Peyer's patch (tissue), 4 donors: ENCODE results near the gene TINCR.

Experiments used
- POLR2A ChIP-seq, 2 donors: fragments of 450-650 bp; IDR thresholded peaks; one replicate each; pipeline ENCODE4 v1.5.1; 2017; ENCODE audit warnings: antibody characterized with exemption in 2 of 2, mild to moderate bottlenecking in 2 of 2, moderate library complexity in 2 of 2
- TF ChIP-seq, protein P1 (sequence below), 6 experiments: fragments of 450-650 bp in 4 of 6; fragments of 200-600 bp in 2 of 6; sonication (generic) in 1 of 6; IDR thresholded peaks; one replicate each; pipeline ENCODE4 v1.5.1; 2017 to 2019; ENCODE audit warnings: antibody characterized with exemption in 6 of 6, mild to moderate bottlenecking in 3 of 6, moderate library complexity in 1 of 6

DNA sequence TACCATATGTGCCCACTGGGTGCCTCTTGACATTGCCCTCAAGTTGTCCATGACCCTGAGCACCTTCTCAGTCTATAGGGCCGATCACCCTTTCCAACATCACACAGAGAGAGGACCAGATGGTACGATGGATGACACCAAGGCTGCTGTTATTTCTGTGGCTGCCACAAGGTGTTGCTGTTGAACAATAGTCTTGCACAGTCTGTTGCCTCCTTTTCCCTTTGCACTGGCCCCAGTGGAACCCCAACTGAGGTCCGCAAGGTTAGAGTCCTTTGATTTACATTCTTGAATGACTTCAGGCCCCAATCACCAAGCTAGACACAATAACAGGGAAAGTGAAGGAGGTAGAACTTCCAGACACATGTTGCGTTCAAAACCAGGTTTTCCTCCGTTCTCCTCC, 52.0 kb downstream of the TINCR start:
- TF ChIP-seq, protein P1, sequence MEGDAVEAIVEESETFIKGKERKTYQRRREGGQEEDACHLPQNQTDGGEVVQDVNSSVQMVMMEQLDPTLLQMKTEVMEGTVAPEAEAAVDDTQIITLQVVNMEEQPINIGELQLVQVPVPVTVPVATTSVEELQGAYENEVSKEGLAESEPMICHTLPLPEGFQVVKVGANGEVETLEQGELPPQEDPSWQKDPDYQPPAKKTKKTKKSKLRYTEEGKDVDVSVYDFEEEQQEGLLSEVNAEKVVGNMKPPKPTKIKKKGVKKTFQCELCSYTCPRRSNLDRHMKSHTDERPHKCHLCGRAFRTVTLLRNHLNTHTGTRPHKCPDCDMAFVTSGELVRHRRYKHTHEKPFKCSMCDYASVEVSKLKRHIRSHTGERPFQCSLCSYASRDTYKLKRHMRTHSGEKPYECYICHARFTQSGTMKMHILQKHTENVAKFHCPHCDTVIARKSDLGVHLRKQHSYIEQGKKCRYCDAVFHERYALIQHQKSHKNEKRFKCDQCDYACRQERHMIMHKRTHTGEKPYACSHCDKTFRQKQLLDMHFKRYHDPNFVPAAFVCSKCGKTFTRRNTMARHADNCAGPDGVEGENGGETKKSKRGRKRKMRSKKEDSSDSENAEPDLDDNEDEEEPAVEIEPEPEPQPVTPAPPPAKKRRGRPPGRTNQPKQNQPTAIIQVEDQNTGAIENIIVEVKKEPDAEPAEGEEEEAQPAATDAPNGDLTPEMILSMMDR (IDR thresholded peaks at IDR 0.05): no peak
- TF ChIP-seq POLR2A (IDR thresholded peaks at IDR 0.05): no peak
